NCI-H2029 treated with DMSO at 0.1 percent for 48 hours (cell line): ENCODE results near the gene SAFB2.
"Not testable (repeated sequence)": the region's sequence is repeated elsewhere in the genome, so short reads cannot be mapped to it uniquely, and the experiment has no call there.

ENCODE experiments used
- DNase-seq: peaks from one replicate; lab custom pipeline; 2025; lab: John Stamatoyannopoulos, UW

The SAFB2 gene

GRCh38 chr19:5632657-5633056 is 10.1 kb upstream of the SAFB2 start:
- no peak for DNase-seq

GRCh38 chr19:5632241-5632612 is 9.7 kb upstream of the SAFB2 start:
- no peak for DNase-seq

- DNase-seq = no peak
Measured at GRCh38 chr19:5631567-5632240, 9.1 kb upstream of the SAFB2 start.

GRCh38 chr19:5628919-5629481 is 6.4 kb upstream of the SAFB2 start:
- no peak for DNase-seq

GRCh38 chr19:5628461-5628860 is 5.9 kb upstream of the SAFB2 start:
- no peak for DNase-seq

DNA sequence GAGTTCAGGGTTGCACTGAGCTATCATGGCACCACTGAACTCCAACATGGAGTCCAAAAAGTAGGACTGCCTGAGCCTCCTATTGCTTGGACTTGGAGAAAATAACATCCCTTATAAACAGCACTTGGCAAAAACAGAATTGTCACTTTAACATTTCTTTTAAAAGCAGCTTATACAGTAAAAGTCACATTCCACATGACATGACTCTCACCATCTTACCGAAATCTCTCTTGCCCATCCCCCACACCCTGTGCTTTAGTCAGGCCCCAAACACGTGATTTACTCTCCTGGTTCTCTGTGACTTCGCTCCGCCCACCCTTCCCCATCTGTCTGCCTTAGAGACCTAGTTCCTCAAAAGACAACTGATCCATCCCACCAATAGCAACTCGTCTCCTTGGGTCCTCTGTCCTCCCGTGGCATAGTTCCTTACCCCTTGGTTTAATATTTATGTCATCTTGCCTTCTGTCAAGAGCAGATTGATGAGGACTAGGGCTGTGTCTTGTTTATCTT is 4.9 kb upstream of the SAFB2 start:
- DNase-seq = no peak

- DNase-seq = no peak
Measured at GRCh38 chr19:5625641-5626040, 3.1 kb upstream of the SAFB2 start.

GRCh38 chr19:5624741-5625278 is 2.2 kb upstream of the SAFB2 start:
- DNase-seq = no peak

- DNase-seq = no peak
Measured at GRCh38 chr19:5624018-5624663, 1.6 kb upstream of the SAFB2 start.

GRCh38 chr19:5623397-5624017 is 931 bp upstream of the SAFB2 start:
- DNase-seq = no peak

GRCh38 chr19:5621945-5622464 is 571 bp downstream of the SAFB2 start:
- no peak for DNase-seq

- DNase-seq = no peak
Measured at GRCh38 chr19:5621311-5621944, 1.1 kb downstream of the SAFB2 start.

GRCh38 chr19:5619946-5620345 is 2.6 kb downstream of the SAFB2 start:
- no peak for DNase-seq

- DNase-seq = no peak
Measured at GRCh38 chr19:5618591-5618990, 4.0 kb downstream of the SAFB2 start.

DNA sequence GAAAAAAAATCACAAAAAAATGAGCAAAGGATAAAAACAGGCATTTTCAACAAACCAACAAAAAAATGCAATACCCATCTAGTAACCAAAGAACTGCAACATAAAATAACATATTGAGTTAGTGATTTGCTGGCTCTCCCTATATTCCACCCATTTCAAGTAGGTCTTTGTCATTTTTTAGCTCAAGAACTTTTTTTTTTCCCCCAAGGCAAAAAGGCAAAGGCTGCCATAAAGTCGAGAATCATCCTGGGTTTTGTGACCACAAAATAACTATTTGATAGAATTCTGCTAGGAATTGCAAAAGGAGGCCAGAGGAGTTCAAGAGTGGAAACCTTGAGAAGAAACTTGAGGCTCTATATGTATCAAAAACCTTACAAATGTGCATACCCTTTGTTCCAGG is 5.5 kb downstream of the SAFB2 start:
- DNase-seq = no peak

GRCh38 chr19:5615756-5616327 is 6.7 kb downstream of the SAFB2 start:
- no peak for DNase-seq

- no peak for DNase-seq
Measured at GRCh38 chr19:5612891-5613865, 9.4 kb downstream of the SAFB2 start.

DNA sequence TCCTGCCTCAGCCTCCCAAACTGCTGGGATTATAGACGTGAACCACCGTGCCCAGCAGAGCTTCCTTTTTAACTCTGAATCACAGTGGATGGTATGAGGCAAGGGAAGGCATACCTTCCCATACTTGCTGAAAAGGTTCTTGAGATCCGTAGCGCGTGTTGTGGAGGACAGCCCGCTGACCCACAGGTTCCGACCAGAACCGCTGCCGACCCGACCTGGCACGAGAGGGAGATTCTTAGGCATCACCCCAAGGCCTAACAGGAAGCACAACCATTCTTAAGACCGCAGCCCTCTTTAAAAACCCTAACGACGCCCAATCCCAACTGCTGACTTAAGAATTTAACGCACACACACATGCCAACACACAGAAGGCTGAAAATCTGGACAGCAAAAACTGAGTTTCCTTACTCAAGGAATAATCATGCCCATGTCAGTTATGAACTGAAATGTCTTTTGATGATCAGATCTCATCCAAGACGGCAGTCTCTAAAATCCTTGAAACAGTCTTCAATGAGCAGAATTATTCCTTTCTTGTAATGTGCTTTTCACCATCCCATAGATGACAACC is 12.6 kb downstream of the SAFB2 start:
- DNase-seq = no peak

- DNase-seq = not testable (repeated sequence)
Measured at GRCh38 chr19:5608766-5609165, 13.8 kb downstream of the SAFB2 start.

DNA sequence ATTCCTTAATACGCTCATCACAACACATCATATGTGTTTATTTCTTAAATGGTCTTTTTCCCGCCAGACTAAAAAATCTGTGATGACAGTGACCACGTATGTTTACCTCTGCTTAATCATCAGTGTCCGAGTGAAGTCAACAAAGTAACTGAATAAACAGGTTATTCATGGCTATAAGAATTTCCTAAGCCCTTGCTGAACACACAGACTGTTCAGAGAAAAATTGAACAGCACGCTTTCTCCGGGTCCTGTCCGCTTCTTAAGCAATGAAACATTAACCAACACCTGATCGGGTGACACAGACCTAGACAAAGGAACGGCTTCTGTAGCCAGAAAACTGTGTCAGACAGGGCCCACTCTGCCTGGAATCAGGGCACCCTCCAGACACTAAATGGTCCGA is 14.3 kb downstream of the SAFB2 start:
- no peak for DNase-seq
